Activated naive CD8-positive, alpha-beta T cell treated with anti-CD3 and anti-CD28 coated beads for 36 hours (primary cell): Measurements from ENCODE around the gene CCDC116. TPM values are rescaled to one million over a fixed set of nuclear protein-coding genes. Genes with fewer than 3 reads are reported as not detected.
"Not testable (repeated sequence)": the region's sequence is repeated elsewhere in the genome, so short reads cannot be mapped to it uniquely, and the experiment has no call there.

Experiments
- DNase-seq: peaks from one replicate; pipeline ENCODE4 v3.0.0; 2021
- H3K27ac Mint-ChIP-seq: one replicate; pipeline ENCODE4 v1.8.0; 2022; ENCODE audit warnings: mild to moderate bottlenecking, moderate library complexity, mixed read lengths
- H3K27me3 Mint-ChIP-seq: one replicate; pipeline ENCODE4 v1.8.0; 2022; ENCODE audit warnings: mild to moderate bottlenecking, mixed read lengths
- H3K36me3 Mint-ChIP-seq: one replicate; pipeline ENCODE4 v1.8.0; 2021; ENCODE audit warnings: mild to moderate bottlenecking, mixed read lengths
- H3K4me1 Mint-ChIP-seq: one replicate; pipeline ENCODE4 v1.8.0; 2021; ENCODE audit warnings: mixed read lengths
- H3K4me3 Mint-ChIP-seq: one replicate; pipeline ENCODE4 v1.8.0; 2022; ENCODE audit warnings: mild to moderate bottlenecking, moderate library complexity, mixed read lengths
- H3K9me3 Mint-ChIP-seq: one replicate; pipeline ENCODE4 v1.8.0; 2022; ENCODE audit warnings: mixed read lengths
- total RNA-seq, 2 experiments: library from RNA; stranded (reverse); gene quantifications; one replicate each; pipeline ENCODE4 v1.2.3, GENCODE V29; 2021

CCDC116 gene
- total RNA-seq, 2 experiments from 2014 or later, result 0.29 to 0.34 TPM

GRCh38 chr22:21634844-21635243, 2.3 kb downstream of the CCDC116 start:
- Mint-ChIP-seq H3K36me3 (no peaks in the 10 kb centered on the region), H3K4me1 (peaks cover 10% of the 10 kb centered on the region), H3K9me3 (no peaks in the 10 kb centered on the region), H3K27ac (no peak overlapping the region), H3K4me3 (no peak overlapping the region), H3K27me3 (no peaks in the 10 kb centered on the region)
- no peak for DNase-seq

- Mint-ChIP-seq H3K27me3 (no peaks in the 10 kb centered on the region), H3K27ac (no peak overlapping the region), H3K4me3 (no peak overlapping the region), H3K4me1 (peaks cover 4% of the 10 kb centered on the region), H3K9me3 (no peaks in the 10 kb centered on the region), H3K36me3 (no peaks in the 10 kb centered on the region)
- DNase-seq, result no peak
Observed at GRCh38 chr22:21635771-21636510, 3.4 kb downstream of the CCDC116 start.

GRCh38 chr22:21636629-21637218, 4.2 kb downstream of the CCDC116 start:
- Mint-ChIP-seq H3K4me1 (peaks cover 7% of the 10 kb centered on the region), H3K9me3 (no peaks in the 10 kb centered on the region), H3K27ac (peak overlapping the region; percentile 51), H3K36me3 (no peaks in the 10 kb centered on the region), H3K27me3 (no peaks in the 10 kb centered on the region), H3K4me3 (no peak overlapping the region)
- DNase-seq, result no peak

GRCh38 chr22:21637450-21637849, 4.9 kb downstream of the CCDC116 start:
- DNase-seq, H3K36me3 Mint-ChIP-seq, H3K9me3 Mint-ChIP-seq, H3K27me3 Mint-ChIP-seq, H3K27ac Mint-ChIP-seq, H3K4me1 Mint-ChIP-seq, H3K4me3 Mint-ChIP-seq: not testable (repeated sequence)

GRCh38 chr22:21639359-21639758, 6.8 kb downstream of the CCDC116 start:
- Mint-ChIP-seq H3K27ac (no peak overlapping the region), H3K9me3 (no peaks in the 10 kb centered on the region), H3K4me3 (no peak overlapping the region)

GRCh38 chr22:21640810-21641209, 8.2 kb downstream of the CCDC116 start:
- Mint-ChIP-seq H3K4me1 (peaks cover 19% of the 10 kb centered on the region), H3K4me3 (no peak overlapping the region), H3K27ac (no peak overlapping the region), H3K9me3 (no peaks in the 10 kb centered on the region), H3K36me3 (peaks cover 14% of the 10 kb centered on the region), H3K27me3 (no peaks in the 10 kb centered on the region)
- no peak for DNase-seq

More at GRCh38 chr22:21639359-21639758, 6.8 kb downstream of the CCDC116 start:
- Mint-ChIP-seq H3K4me1 (peaks cover 19% of the 10 kb centered on the region), H3K36me3 (peaks cover 10% of the 10 kb centered on the region), H3K27me3 (no peaks in the 10 kb centered on the region)
- DNase-seq, result no peak

- H3K9me3 Mint-ChIP-seq, result no peaks in the 10 kb centered on the region
- H3K4me1 Mint-ChIP-seq, result peaks cover 23% of the 10 kb centered on the region
- no peak overlapping the region for H3K27ac Mint-ChIP-seq
- H3K4me3 Mint-ChIP-seq, result peak overlapping the region; percentile 77
- DNase-seq, result no peak
- peaks cover 16% of the 10 kb centered on the region for H3K36me3 Mint-ChIP-seq
- no peaks in the 10 kb centered on the region for H3K27me3 Mint-ChIP-seq
Observed at GRCh38 chr22:21641417-21641788, 8.8 kb downstream of the CCDC116 start.

GRCh38 chr22:21641789-21642583, 9.4 kb downstream of the CCDC116 start, which contains the start of gene SDF2L1:
SDF2L1 (plus strand) TSS chr22:21642302; CDS start chr22:21642337, 35 bp downstream.
- Mint-ChIP-seq H3K4me1 (peaks cover 26% of the 10 kb centered on the region), H3K27me3 (no peaks in the 10 kb centered on the region), H3K36me3 (peaks cover 21% of the 10 kb centered on the region), H3K9me3 (no peaks in the 10 kb centered on the region), H3K27ac (peak within 1 kb of the TSS; percentile 70), H3K4me3 (peak within 1 kb of the TSS; percentile 77)
- DNase-seq, result peak; percentile 99

- Mint-ChIP-seq H3K4me3 (peak overlapping the region; percentile 77), H3K9me3 (no peaks in the 10 kb centered on the region), H3K36me3 (peaks cover 22% of the 10 kb centered on the region), H3K27me3 (no peaks in the 10 kb centered on the region), H3K27ac (peak overlapping the region; percentile 70), H3K4me1 (peaks cover 26% of the 10 kb centered on the region)
- peak; percentile 66 for DNase-seq
Observed at GRCh38 chr22:21642584-21643448, 10.3 kb downstream of the CCDC116 start.

GRCh38 chr22:21643533-21644357, 11.2 kb downstream of the CCDC116 start:
- DNase-seq, result no peak
- H3K4me3 Mint-ChIP-seq, result peak overlapping the region; percentile 77
- peak overlapping the region; percentile 44 for H3K27ac Mint-ChIP-seq
- H3K9me3 Mint-ChIP-seq, result no peaks in the 10 kb centered on the region
- peaks cover 26% of the 10 kb centered on the region for H3K4me1 Mint-ChIP-seq
- no peaks in the 10 kb centered on the region for H3K27me3 Mint-ChIP-seq
- peaks cover 26% of the 10 kb centered on the region for H3K36me3 Mint-ChIP-seq

- not testable (repeated sequence) for H3K27me3 Mint-ChIP-seq, H3K4me3 Mint-ChIP-seq, H3K9me3 Mint-ChIP-seq, H3K27ac Mint-ChIP-seq, DNase-seq
- peaks cover 31% of the 10 kb centered on the region for H3K4me1 Mint-ChIP-seq
- peaks cover 37% of the 10 kb centered on the region for H3K36me3 Mint-ChIP-seq
Observed at GRCh38 chr22:21645513-21645912, 13.0 kb downstream of the CCDC116 start.

- Mint-ChIP-seq H3K4me1 (peaks cover 34% of the 10 kb centered on the region), H3K4me3 (no peak overlapping the region), H3K27ac (no peak overlapping the region)
Observed at GRCh38 chr22:21646608-21647590, 14.3 kb downstream of the CCDC116 start.

GRCh38 chr22:21650280-21650679, 17.7 kb downstream of the CCDC116 start:
- H3K27ac Mint-ChIP-seq, result no peak overlapping the region

More at GRCh38 chr22:21646608-21647590, 14.3 kb downstream of the CCDC116 start:
- Mint-ChIP-seq H3K36me3 (peaks cover 39% of the 10 kb centered on the region), H3K9me3 (no peaks in the 10 kb centered on the region), H3K27me3 (no peaks in the 10 kb centered on the region)
- DNase-seq, result peak; percentile 70

More at GRCh38 chr22:21650280-21650679, 17.7 kb downstream of the CCDC116 start:
- Mint-ChIP-seq H3K4me1 (peaks cover 21% of the 10 kb centered on the region), H3K4me3 (peak overlapping the region; percentile 90), H3K9me3 (no peaks in the 10 kb centered on the region), H3K27me3 (no peaks in the 10 kb centered on the region), H3K36me3 (peaks cover 29% of the 10 kb centered on the region)
- no peak for DNase-seq
